Glutamatergic neuron (in vitro differentiated cells): ENCODE data around the gene SSR3. TPM values are rescaled to one million over a fixed set of nuclear protein-coding genes. Genes with fewer than 3 reads are reported as not detected.

Experiments
- DNase-seq: peaks from one replicate; pipeline ENCODE4 v3.0.0; 2022
- H3K27ac Mint-ChIP-seq: one replicate; pipeline ENCODE4 v1.8.0; 2020; ENCODE audit warnings: mild to moderate bottlenecking, mixed read lengths, inconsistent platforms; ENCODE audit not compliant: unreplicated experiment
- H3K27me3 Mint-ChIP-seq: one replicate; pipeline ENCODE4 v1.8.0; 2020; ENCODE audit warnings: mild to moderate bottlenecking, moderate library complexity, mixed read lengths, inconsistent platforms; ENCODE audit not compliant: unreplicated experiment
- H3K36me3 Mint-ChIP-seq: one replicate; pipeline ENCODE4 v1.8.0; 2020; ENCODE audit warnings: mild to moderate bottlenecking, mixed read lengths, inconsistent platforms; ENCODE audit not compliant: unreplicated experiment
- H3K4me1 Mint-ChIP-seq: one replicate; pipeline ENCODE4 v1.8.0; 2020; ENCODE audit warnings: mild to moderate bottlenecking, low read depth, mixed read lengths, inconsistent platforms; ENCODE audit not compliant: unreplicated experiment
- H3K4me3 Mint-ChIP-seq: one replicate; pipeline ENCODE4 v1.8.0; 2020; ENCODE audit warnings: mild to moderate bottlenecking, mixed read lengths, inconsistent platforms; ENCODE audit not compliant: unreplicated experiment
- H3K9me3 Mint-ChIP-seq: one replicate; pipeline ENCODE4 v1.8.0; 2020; ENCODE audit warnings: mild to moderate bottlenecking, moderate library complexity, mixed read lengths, inconsistent platforms; ENCODE audit not compliant: unreplicated experiment
- CTCF ChIP-seq: fragments of 200-600 bp; sonication (generic); IDR thresholded peaks from one replicate; pipeline ENCODE4 v1.5.0; 2021; ENCODE audit not compliant: partially characterized antibody, unreplicated experiment
- total RNA-seq: library from RNA; stranded (reverse); fragmentation: NEBNext Ultra II Directional; extraction: Animal tissue kit (Norgen Biotek cat#: 25700); gene quantifications from one replicate; pipeline ENCODE4 v1.2.1, GENCODE V29; 2021; ENCODE audit not compliant: unreplicated experiment

SSR3 gene
- total RNA-seq, 1 donor from 2014 or later, result 94.5 TPM

DNA sequence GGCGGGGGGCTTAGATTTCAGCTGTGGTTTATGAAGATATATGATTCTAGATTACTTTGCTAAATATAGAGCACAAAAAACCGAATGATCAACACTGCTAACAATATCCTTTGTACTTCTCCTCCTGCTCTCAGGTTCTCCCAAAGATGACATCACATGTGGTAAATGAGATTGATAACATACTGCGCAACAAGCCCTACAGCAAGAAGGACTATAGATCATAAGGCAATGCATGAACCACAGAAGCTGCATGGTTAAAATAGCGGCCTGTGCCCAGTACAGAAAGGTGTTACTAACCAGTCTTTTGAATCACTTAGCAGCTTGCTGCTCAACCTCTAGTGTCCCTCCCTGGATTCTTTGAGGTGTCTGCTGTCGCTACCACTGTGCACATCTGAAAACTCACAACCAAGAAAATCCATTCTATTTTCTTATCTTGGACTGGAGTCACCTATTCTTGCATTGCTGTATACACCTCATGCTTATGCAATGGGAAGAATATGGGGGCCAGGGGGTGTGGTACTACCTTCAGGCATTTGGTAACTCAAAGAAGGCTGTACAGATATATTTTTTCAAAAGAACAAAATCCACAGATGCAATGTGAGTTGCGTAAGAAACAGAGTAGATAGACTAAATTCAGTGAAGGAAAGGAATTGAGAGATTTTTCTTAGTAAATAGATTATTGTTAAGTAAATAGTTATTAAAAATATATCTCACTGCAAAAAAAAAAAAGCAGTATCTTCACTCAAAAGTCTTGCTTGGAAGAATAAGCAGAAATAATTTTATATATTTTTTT lies 18.2 kb downstream of the SSR3 start:
- no peaks in the 10 kb centered on the region for H3K36me3 Mint-ChIP-seq
- peaks cover 2% of the 10 kb centered on the region for H3K9me3 Mint-ChIP-seq
- H3K4me1 Mint-ChIP-seq, result peaks cover 11% of the 10 kb centered on the region
- H3K4me3 Mint-ChIP-seq, result no peak overlapping the region
- no peak for DNase-seq
- no peak for TF ChIP-seq CTCF
- no peak overlapping the region for H3K27ac Mint-ChIP-seq
- no peaks in the 10 kb centered on the region for H3K27me3 Mint-ChIP-seq

DNA sequence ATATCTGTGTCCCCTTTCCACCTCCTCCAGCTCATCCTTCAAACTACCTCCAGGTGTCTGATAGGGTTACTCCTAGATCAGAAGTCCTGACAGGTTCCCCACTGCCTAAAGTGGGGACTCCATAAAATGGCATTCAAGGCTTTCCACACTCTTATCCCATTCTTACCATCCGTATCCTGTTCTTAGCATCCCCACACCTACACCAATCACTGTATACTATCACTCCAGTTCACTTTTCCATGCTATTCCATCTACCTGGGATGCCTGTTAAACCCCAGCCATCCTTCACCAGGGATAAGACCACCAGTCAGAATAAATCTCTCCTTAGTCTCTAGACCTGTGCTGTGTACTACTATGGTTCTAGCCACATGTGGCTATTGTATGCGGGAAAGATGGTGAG lies 19.1 kb downstream of the SSR3 start:
- Mint-ChIP-seq H3K4me1 (peaks cover 11% of the 10 kb centered on the region), H3K36me3 (no peaks in the 10 kb centered on the region), H3K27ac (no peak overlapping the region), H3K27me3 (no peaks in the 10 kb centered on the region), H3K4me3 (no peak overlapping the region), H3K9me3 (peaks cover 2% of the 10 kb centered on the region)
- TF ChIP-seq CTCF, result no peak
- DNase-seq, result no peak

- no peak overlapping the region for H3K4me3 Mint-ChIP-seq
- no peaks in the 10 kb centered on the region for H3K36me3 Mint-ChIP-seq
- no peak for TF ChIP-seq CTCF
- H3K27ac Mint-ChIP-seq, result no peak overlapping the region
- H3K4me1 Mint-ChIP-seq, result peaks cover 15% of the 10 kb centered on the region
- H3K27me3 Mint-ChIP-seq, result no peaks in the 10 kb centered on the region
- peaks cover 3% of the 10 kb centered on the region for H3K9me3 Mint-ChIP-seq
- DNase-seq, result no peak
These were observed 19.7 kb downstream of the SSR3 start for GRCh38 chr3:156535162-156535627.

GRCh38 chr3:156533205-156533604 lies 21.7 kb downstream of the SSR3 start:
- H3K27me3 Mint-ChIP-seq, result peaks cover 2% of the 10 kb centered on the region
- H3K27ac Mint-ChIP-seq, result no peak overlapping the region
- no peak overlapping the region for H3K4me3 Mint-ChIP-seq
- peaks cover 9% of the 10 kb centered on the region for H3K9me3 Mint-ChIP-seq
- H3K4me1 Mint-ChIP-seq, result peaks cover 23% of the 10 kb centered on the region
- no peak for TF ChIP-seq CTCF
- DNase-seq, result no peak
- H3K36me3 Mint-ChIP-seq, result no peaks in the 10 kb centered on the region

GRCh38 chr3:156532730-156533129 lies 22.2 kb downstream of the SSR3 start:
- H3K9me3 Mint-ChIP-seq, result peaks cover 9% of the 10 kb centered on the region
- H3K4me3 Mint-ChIP-seq, result no peak overlapping the region
- peaks cover 2% of the 10 kb centered on the region for H3K27me3 Mint-ChIP-seq
- DNase-seq, result no peak
- H3K27ac Mint-ChIP-seq, result no peak overlapping the region
- no peak for TF ChIP-seq CTCF
- no peaks in the 10 kb centered on the region for H3K36me3 Mint-ChIP-seq
- peaks cover 27% of the 10 kb centered on the region for H3K4me1 Mint-ChIP-seq
